ENCODE data around the gene CPEB4.

CPEB4 gene

GRCh38 chr5:173969167-173970049 lies 81.3 kb downstream of the CPEB4 start:
- Histone ChIP-seq H3K9ac (ENCODE audit: low read length) (no peak overlapping the region), H3K4me2 (ENCODE audit: low read length) (no peak overlapping the region)

GRCh38 chr5:173970878-173971650 lies 82.9 kb downstream of the CPEB4 start:
- H4K20me1 ChIP-seq (ENCODE audit: insufficient read depth, low read length), result no peaks in the 10 kb centered on the region
- no peak overlapping the region for H3K4me3 ChIP-seq (ENCODE audit: low read length)
- no peaks in the 10 kb centered on the region for H3K36me3 ChIP-seq (replicated peaks; ENCODE audit: low read depth, low read length)
- H3K9me3 ChIP-seq (ENCODE audit: insufficient read depth, low read length), result no peaks in the 10 kb centered on the region
- H3K4me1 ChIP-seq (ENCODE audit: low read length), result peaks cover 15% of the 10 kb centered on the region
- no peaks in the 10 kb centered on the region for H3K27me3 ChIP-seq (ENCODE audit: low read depth, low read length)
- H2AFZ ChIP-seq (ENCODE audit: low read depth, low read length), result no peak overlapping the region
- H3K79me2 ChIP-seq (ENCODE audit: low read length), result no peaks in the 10 kb centered on the region
- no peak overlapping the region for H3K9ac ChIP-seq (ENCODE audit: low read length)
- peak; percentile 36 for TF ChIP-seq CTCF (IDR thresholded peaks at IDR 0.05; ENCODE audit: low read depth, low read length)
- no peak for TF ChIP-seq EZH2phosphoT487 (IDR thresholded peaks at IDR 0.05; ENCODE audit: low read depth)
- no peak overlapping the region for H3K4me2 ChIP-seq (ENCODE audit: low read length)
- no peak overlapping the region for H3K27ac ChIP-seq (ENCODE audit: low read length)

More at GRCh38 chr5:173969167-173970049, 81.3 kb downstream of the CPEB4 start:
- H3K79me2 ChIP-seq (ENCODE audit: low read length), result no peaks in the 10 kb centered on the region
- no peak overlapping the region for H2AFZ ChIP-seq (ENCODE audit: low read depth, low read length)
- no peaks in the 10 kb centered on the region for H3K36me3 ChIP-seq (replicated peaks; ENCODE audit: low read depth, low read length)
- no peaks in the 10 kb centered on the region for H3K9me3 ChIP-seq (ENCODE audit: insufficient read depth, low read length)
- H3K27ac ChIP-seq (ENCODE audit: low read length), result no peak overlapping the region
- peaks cover 18% of the 10 kb centered on the region for H3K4me1 ChIP-seq (ENCODE audit: low read length)
- TF ChIP-seq EZH2phosphoT487 (IDR thresholded peaks at IDR 0.05; ENCODE audit: low read depth) (no peak), CTCF (IDR thresholded peaks at IDR 0.05; ENCODE audit: low read depth, low read length) (no peak)
- no peaks in the 10 kb centered on the region for H3K27me3 ChIP-seq (ENCODE audit: low read depth, low read length)
- no peak overlapping the region for H3K4me3 ChIP-seq (ENCODE audit: low read length)
- H4K20me1 ChIP-seq (ENCODE audit: insufficient read depth, low read length), result no peaks in the 10 kb centered on the region

- H4K20me1 ChIP-seq (ENCODE audit: insufficient read depth, low read length), result no peaks in the 10 kb centered on the region
- H3K36me3 ChIP-seq (replicated peaks; ENCODE audit: low read depth, low read length), result no peaks in the 10 kb centered on the region
- no peak overlapping the region for H3K4me3 ChIP-seq (ENCODE audit: low read length)
- no peak overlapping the region for H3K4me2 ChIP-seq (ENCODE audit: low read length)
- peaks cover 15% of the 10 kb centered on the region for H3K4me1 ChIP-seq (ENCODE audit: low read length)
- TF ChIP-seq CTCF (IDR thresholded peaks at IDR 0.05; ENCODE audit: low read depth, low read length), result peak; percentile 17
- TF ChIP-seq EZH2phosphoT487 (IDR thresholded peaks at IDR 0.05; ENCODE audit: low read depth), result no peak
- H3K9ac ChIP-seq (ENCODE audit: low read length), result no peak overlapping the region
- H2AFZ ChIP-seq (ENCODE audit: low read depth, low read length), result no peak overlapping the region
- H3K79me2 ChIP-seq (ENCODE audit: low read length), result no peaks in the 10 kb centered on the region
- no peaks in the 10 kb centered on the region for H3K9me3 ChIP-seq (ENCODE audit: insufficient read depth, low read length)
- no peak overlapping the region for H3K27ac ChIP-seq (ENCODE audit: low read length)
- no peaks in the 10 kb centered on the region; the same call in 1 of the 2 replicates for H3K27me3 ChIP-seq (ENCODE audit: low read depth, low read length)
Measured at GRCh38 chr5:173971681-173972345, 83.7 kb downstream of the CPEB4 start.

GRCh38 chr5:173972607-173972924 lies 84.4 kb downstream of the CPEB4 start:
- Histone ChIP-seq H3K9me3 (ENCODE audit: insufficient read depth, low read length) (no peaks in the 10 kb centered on the region), H3K4me1 (ENCODE audit: low read length) (peaks cover 15% of the 10 kb centered on the region), H3K27ac (ENCODE audit: low read length) (no peak overlapping the region), H3K4me2 (ENCODE audit: low read length) (peak overlapping the region; percentile 82), H3K4me3 (ENCODE audit: low read length) (peak overlapping the region; percentile 76), H4K20me1 (ENCODE audit: insufficient read depth, low read length) (no peaks in the 10 kb centered on the region), H3K27me3 (ENCODE audit: low read depth, low read length) (no peaks in the 10 kb centered on the region; the same call in 1 of the 2 replicates), H3K79me2 (ENCODE audit: low read length) (no peaks in the 10 kb centered on the region), H3K36me3 (replicated peaks; ENCODE audit: low read depth, low read length) (no peaks in the 10 kb centered on the region), H3K9ac (ENCODE audit: low read length) (peak overlapping the region; percentile 56), H2AFZ (ENCODE audit: low read depth, low read length) (peak overlapping the region; percentile 80)
- no peak for TF ChIP-seq CTCF (IDR thresholded peaks at IDR 0.05; ENCODE audit: low read depth, low read length)
- TF ChIP-seq EZH2phosphoT487 (IDR thresholded peaks at IDR 0.05; ENCODE audit: low read depth), result no peak

Data from OCI-LY3 (cell line).